Astrocyte of the cerebellum (primary cell): ENCODE measurements around the gene DBF4B.
"Not testable (repeated sequence)": the region's sequence is repeated elsewhere in the genome, so short reads cannot be mapped to it uniquely, and the experiment has no call there.

Experiments used
- DNase-seq: peaks from one replicate; pipeline ENCODE4 v3.0.0-alpha.2; 2011; ENCODE audit warnings: low read depth
- H3K4me3 ChIP-seq: 2 replicates; pipeline ENCODE4 v1.5.1; 2011; ENCODE audit warnings: mild to moderate bottlenecking, low read depth, low read length, moderate library complexity
- in situ Hi-C: cut with HindIII; loops from 2 replicates; pipeline ENCODE4 v1.10.0; 2017; ENCODE audit warnings: low sequenced_read_pairs
- TF ChIP-seq, protein P1 (sequence below): IDR thresholded peaks from 2 replicates; pipeline ENCODE4 v1.5.1; 2012; ENCODE audit warnings: low read length, low read depth, moderate library complexity, mild to moderate bottlenecking; ENCODE audit errors: missing control alignments

The DBF4B gene

DNA sequence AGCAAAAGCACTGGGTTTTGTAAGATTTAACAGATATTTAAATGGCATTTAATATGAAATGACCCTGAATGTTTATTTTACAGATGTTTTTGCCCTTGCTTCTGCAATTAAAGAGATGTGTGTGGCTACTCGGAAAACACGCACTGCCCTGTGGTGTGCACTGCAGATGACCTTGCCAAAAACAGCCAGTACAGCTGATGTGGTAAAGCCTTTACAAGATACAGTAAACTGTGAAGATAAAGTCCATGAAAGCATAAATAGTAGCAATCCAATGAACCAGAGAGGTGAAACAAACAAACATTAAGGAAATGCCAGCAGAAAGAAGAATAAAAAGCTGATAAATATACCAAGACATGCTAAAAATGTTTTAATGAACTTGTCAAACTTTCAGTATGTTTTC, 34.6 kb upstream of the DBF4B start:
- no peak overlapping the region for H3K4me3 ChIP-seq
- TF ChIP-seq, protein P1, sequence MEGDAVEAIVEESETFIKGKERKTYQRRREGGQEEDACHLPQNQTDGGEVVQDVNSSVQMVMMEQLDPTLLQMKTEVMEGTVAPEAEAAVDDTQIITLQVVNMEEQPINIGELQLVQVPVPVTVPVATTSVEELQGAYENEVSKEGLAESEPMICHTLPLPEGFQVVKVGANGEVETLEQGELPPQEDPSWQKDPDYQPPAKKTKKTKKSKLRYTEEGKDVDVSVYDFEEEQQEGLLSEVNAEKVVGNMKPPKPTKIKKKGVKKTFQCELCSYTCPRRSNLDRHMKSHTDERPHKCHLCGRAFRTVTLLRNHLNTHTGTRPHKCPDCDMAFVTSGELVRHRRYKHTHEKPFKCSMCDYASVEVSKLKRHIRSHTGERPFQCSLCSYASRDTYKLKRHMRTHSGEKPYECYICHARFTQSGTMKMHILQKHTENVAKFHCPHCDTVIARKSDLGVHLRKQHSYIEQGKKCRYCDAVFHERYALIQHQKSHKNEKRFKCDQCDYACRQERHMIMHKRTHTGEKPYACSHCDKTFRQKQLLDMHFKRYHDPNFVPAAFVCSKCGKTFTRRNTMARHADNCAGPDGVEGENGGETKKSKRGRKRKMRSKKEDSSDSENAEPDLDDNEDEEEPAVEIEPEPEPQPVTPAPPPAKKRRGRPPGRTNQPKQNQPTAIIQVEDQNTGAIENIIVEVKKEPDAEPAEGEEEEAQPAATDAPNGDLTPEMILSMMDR = no peak
- in situ Hi-C loops = no loop called here
- DNase-seq = no peak

DNA sequence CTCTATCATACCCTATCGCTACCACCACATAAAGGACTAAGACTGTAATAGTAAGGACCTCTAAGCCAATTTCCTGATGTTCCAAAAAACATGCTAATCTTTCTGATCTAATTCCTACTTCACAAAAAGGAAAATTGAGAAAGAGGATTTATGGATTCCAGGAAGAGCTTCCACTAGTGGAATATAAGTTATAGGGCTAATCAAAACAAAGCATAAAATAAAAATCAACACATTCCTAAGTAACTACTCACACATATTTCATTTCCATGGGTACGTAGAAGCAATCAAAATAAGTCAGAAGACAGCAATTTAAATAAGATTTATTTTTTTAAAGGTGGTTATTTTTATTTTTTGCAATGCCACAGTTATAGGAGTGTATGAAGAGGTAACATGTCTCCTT, 31.3 kb upstream of the DBF4B start:
- TF ChIP-seq, protein P1 = no peak
- in situ Hi-C loops = no loop called here
- no peak for DNase-seq

DNA sequence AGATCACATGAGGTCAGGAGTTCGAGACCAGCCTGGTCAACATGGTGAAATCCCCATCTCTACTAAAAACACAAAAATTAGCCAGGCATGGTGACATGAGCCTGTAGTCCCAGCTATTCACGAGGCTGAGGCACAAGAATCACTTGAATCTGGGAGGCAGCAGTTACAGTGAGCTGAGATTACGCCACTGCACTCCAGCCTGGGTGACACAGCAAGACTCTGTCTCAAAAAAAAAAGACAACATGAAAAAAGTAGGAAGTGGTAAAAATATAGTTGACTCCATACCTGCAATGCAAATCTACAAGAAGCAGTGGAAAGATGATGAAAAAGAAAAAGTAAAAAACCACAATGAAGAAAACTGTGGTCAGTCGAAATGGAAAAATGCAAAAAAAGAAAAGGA, 25.2 kb upstream of the DBF4B start:
- in situ Hi-C loops, H3K4me3 ChIP-seq, DNase-seq: not testable (repeated sequence)

More for the DNA sequence above, 31.3 kb upstream of the DBF4B start:
- H3K4me3 ChIP-seq = no peak overlapping the region

DNA sequence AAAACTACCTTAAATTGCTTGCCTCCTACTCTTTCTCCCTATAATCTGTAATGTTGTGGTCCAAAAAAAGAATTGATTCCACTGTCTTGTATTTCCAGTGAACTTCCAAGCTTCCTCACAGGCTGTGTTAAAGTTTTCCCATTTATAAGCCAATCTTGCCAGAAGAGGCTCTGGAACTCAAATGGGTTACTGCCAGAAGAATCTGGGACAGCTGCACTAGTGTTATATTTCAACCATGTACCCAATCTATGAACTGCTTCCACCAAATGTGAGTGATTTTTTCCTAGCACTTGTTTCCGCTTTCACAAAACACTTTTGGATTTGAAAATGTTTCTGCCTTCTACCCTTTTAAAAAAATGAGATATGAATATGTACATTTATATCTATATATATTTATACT, 20.7 kb upstream of the DBF4B start:
- H3K4me3 ChIP-seq = no peak overlapping the region
- no peak for DNase-seq
- in situ Hi-C loops = no loop called here
- TF ChIP-seq, protein P1 = no peak

DNA sequence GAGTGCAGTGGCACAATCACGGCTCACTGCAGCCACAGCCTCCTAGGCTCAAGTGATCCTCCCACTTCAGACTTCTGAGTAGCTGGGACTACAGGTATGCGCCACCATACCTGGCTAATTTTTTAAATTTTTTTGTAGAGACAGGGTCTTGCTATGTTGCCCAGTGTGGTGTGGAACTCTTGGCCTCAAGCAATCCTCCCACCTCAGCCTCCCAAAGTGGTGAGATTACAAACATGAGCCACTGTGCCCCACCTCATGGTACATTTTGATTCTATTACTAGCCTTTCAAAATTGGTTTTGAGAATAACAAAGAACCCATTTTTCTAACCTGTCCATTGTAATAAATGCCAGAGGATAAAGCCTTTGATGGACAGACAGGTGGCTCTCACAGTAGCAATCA, 20.3 kb upstream of the DBF4B start:
- TF ChIP-seq, protein P1 = no peak
- DNase-seq = no peak
- in situ Hi-C loops = no loop called here
- H3K4me3 ChIP-seq = peak overlapping the region; percentile 52

DNA sequence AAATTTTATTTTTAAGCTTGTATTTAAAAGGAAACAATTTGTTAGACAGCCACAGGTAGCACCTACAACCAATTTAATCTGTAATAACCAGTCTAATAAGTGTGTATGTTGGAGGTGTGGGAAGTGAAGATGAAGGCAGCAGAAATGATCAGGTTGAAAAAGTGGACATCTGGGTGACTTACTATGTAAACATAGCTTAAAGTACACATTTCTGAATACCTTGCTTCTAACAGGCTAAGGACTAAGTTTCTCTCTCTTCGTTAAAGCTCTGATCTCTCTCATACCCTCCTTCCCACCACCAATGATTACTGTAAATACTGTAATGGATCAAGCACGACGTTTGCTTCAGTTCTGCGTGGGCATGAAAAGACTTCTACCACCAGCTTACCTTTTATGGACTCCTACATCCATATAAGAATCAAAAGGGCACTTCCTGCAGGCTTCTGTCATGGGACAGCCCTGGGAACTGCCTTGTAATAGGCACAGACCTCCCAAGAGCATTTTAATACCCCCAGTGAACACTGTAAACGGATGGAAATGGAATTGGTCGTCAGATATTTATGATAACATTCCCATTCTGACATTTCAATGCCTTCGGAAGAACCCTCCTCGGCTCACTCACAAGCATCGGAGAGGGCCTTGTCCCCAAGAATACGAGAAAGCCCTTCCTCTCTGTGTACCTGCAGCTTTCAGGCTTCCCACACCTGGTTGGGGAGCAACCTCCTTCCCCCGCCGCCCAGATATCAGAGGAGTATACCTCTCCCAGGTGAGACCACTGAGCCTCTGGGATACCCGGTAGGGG, 19.6 kb upstream of the DBF4B start:
- peak overlapping the region; percentile 52 for H3K4me3 ChIP-seq
- TF ChIP-seq, protein P1 = no peak
- DNase-seq = no peak
- in situ Hi-C loops = no loop called here

DNA sequence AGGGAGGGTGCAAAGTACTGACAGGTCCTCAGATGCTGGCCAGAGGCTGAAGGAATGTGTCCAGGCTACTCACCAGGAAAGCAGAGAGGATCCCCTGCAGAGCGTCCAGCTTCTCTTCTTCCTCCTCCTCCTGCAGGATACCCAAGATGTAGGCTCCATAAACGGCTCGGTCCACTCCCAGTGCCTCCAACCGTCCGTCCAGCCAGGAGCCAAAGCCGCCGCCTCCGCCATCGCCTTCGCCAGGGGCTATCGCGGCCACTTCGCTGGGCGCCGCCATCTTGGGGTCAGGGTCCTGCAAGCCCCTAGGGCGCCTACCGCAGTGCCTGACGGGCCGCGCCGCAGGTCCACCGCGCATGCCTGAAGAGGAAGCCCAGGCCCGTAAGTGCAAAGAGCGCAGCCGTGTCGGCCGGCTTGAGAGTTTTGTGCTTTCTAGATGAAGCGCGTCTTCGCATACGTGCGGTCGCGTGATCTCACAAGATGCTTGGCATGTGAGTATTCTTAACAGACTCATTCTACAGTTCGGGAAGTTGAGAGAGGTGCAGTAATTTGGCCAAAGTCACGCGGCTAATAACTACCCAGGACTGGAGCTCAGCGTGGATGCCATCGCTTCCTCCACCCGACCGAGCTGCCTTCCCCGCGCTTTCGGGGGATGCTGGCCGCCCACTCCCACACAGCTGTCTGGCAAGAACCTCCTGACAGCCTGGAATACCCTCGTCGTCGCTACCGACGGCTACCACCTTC, 18.8 kb upstream of the DBF4B start, which contains the start of gene CCDC43:
TSS of gene CCDC43 (minus strand) at position 300 of the 741 bp plus-strand sequence. CDS start at position 277, 23 bp downstream.
- in situ Hi-C loops = no loop called here
- H3K4me3 ChIP-seq = peak within 1 kb of the TSS; percentile 52
- TF ChIP-seq, protein P1 = no peak
- DNase-seq = peak; percentile 83
